Measurements from ENCODE around the gene CFAP300. TPM values are rescaled to one million over a fixed set of nuclear protein-coding genes. Genes with fewer than 3 reads are reported as not detected.

Gene CFAP300
- total RNA-seq, 3 donors from 2014 or later: not detected

Other genes starting within 250 kb of the CFAP300 start
- gene CEP126, start 132.4 kb upstream of the CFAP300 start, total RNA-seq: under 1 TPM; 0.58 to 0.90 (median 0.63) TPM
- gene ANGPTL5, start 130.9 kb upstream of the CFAP300 start, total RNA-seq: not detected
- gene YAP1, start 63.0 kb downstream of the CFAP300 start, total RNA-seq: under 1 TPM; 0.15 to 0.45 (median 0.35) TPM

Measured in activated T-cell treated with anti-CD3 and anti-CD28 coated beads, Interleukin-2, amount 50 U/mL, for 4 hours (primary cell).